DND-41 (cell line): ENCODE data around the gene ZFAND2A.

Experiments used
- ATAC-seq: fragments of 200-7000 bp; cut with Tn5 transposase; 3 replicates; pipeline ENCODE4 v1.9.1; 2021; ENCODE audit warnings: low read depth; ENCODE audit not compliant: insufficient read depth
- DNase-seq: peaks from one replicate; pipeline ENCODE4 v3.0.0-alpha.2; 2020
- H2AFZ ChIP-seq: 2 replicates; pipeline ENCODE4 v1.6.0; 2012; ENCODE audit warnings: low read depth, low read length
- H3K27ac ChIP-seq: 2 replicates; pipeline ENCODE4 v1.5.1; 2012; ENCODE audit warnings: low read length, inconsistent platforms
- H3K27me3 ChIP-seq: fragments of 200-600 bp; sonication (generic); 2 replicates; pipeline ENCODE4 v1.6.0; 2012; ENCODE audit warnings: low read length, mild to moderate bottlenecking, inconsistent platforms; ENCODE audit not compliant: insufficient read depth, poor library complexity
- H3K36me3 ChIP-seq: 2 replicates; pipeline ENCODE4 v1.5.1; 2012; ENCODE audit warnings: low read length, inconsistent platforms; ENCODE audit not compliant: insufficient read depth
- H3K4me1 ChIP-seq: 2 replicates; pipeline ENCODE4 v1.5.1; 2012; ENCODE audit warnings: mild to moderate bottlenecking, low read length; ENCODE audit not compliant: insufficient read depth
- H3K4me2 ChIP-seq: 2 replicates; pipeline ENCODE4 v1.6.0; 2012; ENCODE audit warnings: mild to moderate bottlenecking, moderate library complexity, low read length, inconsistent platforms; ENCODE audit not compliant: insufficient read depth
- H3K4me3 ChIP-seq, 2 experiments: fragments of 200-600 bp in 1 of 2; shearing (Covaris generic) in 1 of 2; 2 replicates each; pipeline ENCODE4 v1.5.1; 2012 to 2016; ENCODE audit warnings: inconsistent platforms in 2 of 2, low read length in 2 of 2, mild to moderate bottlenecking in 2 of 2, low read depth in 1 of 2, moderate library complexity in 1 of 2
- H3K79me2 ChIP-seq: 2 replicates; pipeline ENCODE4 v1.6.0; 2012; ENCODE audit warnings: low read length, inconsistent platforms; ENCODE audit not compliant: insufficient read depth
- H3K9ac ChIP-seq: 2 replicates; pipeline ENCODE4 v1.6.0; 2012; ENCODE audit warnings: low read depth, mild to moderate bottlenecking, inconsistent platforms, low read length, moderate library complexity
- H3K9me3 ChIP-seq: 2 replicates; pipeline ENCODE4 v1.5.1; 2012; ENCODE audit warnings: low read length, moderate library complexity, mild to moderate bottlenecking, inconsistent platforms; ENCODE audit not compliant: insufficient read depth, severe bottlenecking
- H4K20me1 ChIP-seq: 2 replicates; pipeline ENCODE4 v1.6.0; 2012; ENCODE audit warnings: low read length; ENCODE audit not compliant: insufficient read depth
- CTCF ChIP-seq: IDR thresholded peaks from 2 replicates; pipeline ENCODE4 v1.5.1; 2012; ENCODE audit warnings: borderline replicate concordance, low read length, moderate library complexity, mild to moderate bottlenecking; ENCODE audit not compliant: poor library complexity, severe bottlenecking; ENCODE audit errors: extremely low read depth
- EZH2 ChIP-seq: IDR thresholded peaks from 3 replicates; pipeline ENCODE4 v1.6.1; 2012; ENCODE audit warnings: borderline replicate concordance, low read depth, mild to moderate bottlenecking, moderate library complexity, low read length, inconsistent platforms; ENCODE audit not compliant: severe bottlenecking

Gene ZFAND2A

GRCh38 chr7:1121476-1121875, 38.5 kb downstream of the ZFAND2A start:
- no peak for TF ChIP-seq CTCF
- TF ChIP-seq EZH2 = no peak
- Histone ChIP-seq H3K36me3 (peaks cover 11% of the 10 kb centered on the region), H3K4me2 (no peak overlapping the region), H3K9me3 (no peaks in the 10 kb centered on the region), H3K27me3 (no peaks in the 10 kb centered on the region), H4K20me1 (peaks cover 23% of the 10 kb centered on the region; the same call in 1 of the 2 replicates), H3K4me1 (no peaks in the 10 kb centered on the region), H3K9ac (no peak overlapping the region), H2AFZ (no peak overlapping the region), H3K79me2 (peaks cover 19% of the 10 kb centered on the region; the same call in 1 of the 2 replicates), H3K4me3 (no peak overlapping the region), H3K27ac (no peak overlapping the region)
- DNase-seq = no peak
- ATAC-seq = no peak

- Histone ChIP-seq H3K4me2 (no peak overlapping the region), H3K27me3 (no peaks in the 10 kb centered on the region), H3K9ac (no peak overlapping the region), H3K9me3 (no peaks in the 10 kb centered on the region), H3K4me1 (no peaks in the 10 kb centered on the region), H3K79me2 (peaks cover 19% of the 10 kb centered on the region; the same call in 1 of the 2 replicates), H4K20me1 (peaks cover 28% of the 10 kb centered on the region), H3K27ac (no peak overlapping the region), H2AFZ (no peak overlapping the region), H3K4me3 (no peak overlapping the region), H3K36me3 (peaks cover 9% of the 10 kb centered on the region)
- TF ChIP-seq CTCF (no peak), EZH2 (no peak)
- no peak for ATAC-seq
- DNase-seq = no peak
These were observed 39.2 kb downstream of the ZFAND2A start for GRCh38 chr7:1120791-1121190.

GRCh38 chr7:1119201-1119600, 40.8 kb downstream of the ZFAND2A start:
- Histone ChIP-seq H3K27me3 (no peaks in the 10 kb centered on the region), H3K27ac (no peak overlapping the region), H3K9ac (no peak overlapping the region), H3K36me3 (peaks cover 3% of the 10 kb centered on the region; the same call in 1 of the 2 replicates), H3K4me2 (no peak overlapping the region), H2AFZ (no peak overlapping the region), H4K20me1 (peaks cover 41% of the 10 kb centered on the region), H3K9me3 (no peaks in the 10 kb centered on the region), H3K4me3 (no peak overlapping the region), H3K4me1 (no peaks in the 10 kb centered on the region), H3K79me2 (peaks cover 19% of the 10 kb centered on the region; the same call in 1 of the 2 replicates)
- no peak for ATAC-seq
- TF ChIP-seq CTCF (no peak), EZH2 (no peak)
- DNase-seq = no peak
